Right cardiac atrium (tissue), 5 donors: ENCODE measurements around the gene KCNK18. TPM values are rescaled to one million over a fixed set of nuclear protein-coding genes. Genes with fewer than 3 reads are reported as not detected.
A peak's percentile ranks its signal among the peaks of the same experiment; 100 is the strongest.
"Not testable (repeated sequence)": the region's sequence is repeated elsewhere in the genome, so short reads cannot be mapped to it uniquely, and the experiment has no call there.

Experiments used
- ATAC-seq, 2 donors: fragments of 200-7000 bp; cut with Tn5 transposase; one replicate each; pipeline versions ENCODE4 v1.8.0 to v1.9.1; 2020; ENCODE audit warnings: moderate library complexity in 2 of 2, mild to moderate bottlenecking in 1 of 2
- DNase-seq, 3 donors: peaks; one replicate each; pipeline ENCODE4 v3.0.0-alpha.2; 2020
- H3K27ac ChIP-seq: one replicate; pipeline ENCODE4 v1.5.1; 2013; ENCODE audit warnings: mild to moderate bottlenecking, low read length, control low read depth, moderate library complexity
- H3K27me3 ChIP-seq: one replicate; pipeline ENCODE4 v1.6.1; 2013; ENCODE audit not compliant: control insufficient read depth, insufficient read depth
- H3K4me1 ChIP-seq: one replicate; pipeline ENCODE4 v1.6.1; 2013; ENCODE audit warnings: low read length; ENCODE audit not compliant: control insufficient read depth, insufficient read depth
- H3K4me3 ChIP-seq: one replicate; pipeline ENCODE4 v1.5.1; 2013; ENCODE audit warnings: low read length, control low read depth
- H3K9me3 ChIP-seq: one replicate; pipeline ENCODE4 v1.6.1; 2013; ENCODE audit warnings: low read length; ENCODE audit not compliant: control insufficient read depth
- WGBS: extraction: QIAGEN DNeasy Blood & Tissue Kit; methylation state at CpG from one replicate; pipeline ENCODE4 v1.1.7; 2013; 5-methylcytosine and 5-hydroxymethylcytosine counted together
- intact Hi-C, 4 donors: fragments of 100-400 bp; cut with DNase I; formaldehyde crosslinking; loops; one replicate each; pipeline versions ENCODE4 v1.11.0 to v1.14.0; 2022 to 2023
- polyA plus RNA-seq: library from polyadenylated mRNA; stranded (reverse); fragments of 200-250 nt; gene quantifications from one replicate; pipeline ENCODE4 v1.2.3, GENCODE V29; 2013
- total RNA-seq, 4 donors: library from RNA; stranded (reverse); fragmentation: NEBNext Ultra II Directional; extraction: Animal tissue kit (Norgen Biotek cat#: 25700); gene quantifications; one replicate each; pipeline ENCODE4 v1.2.1, GENCODE V29; 2021
- donor health status: healthy with polysubstance abuse.
- donor health status: DM: no; HTN: yes; CAD: no.
- donor health status: DM: no; HTN: no; CAD: no.
- donor health status: DM: no; HTN: yes; CAD: no; lungs with severe emphysema.
- donor health status: DM: yes; HTN: yes; CAD: no.

Gene KCNK18
- total and polyA plus RNA-seq, 5 donors: not detected

DNA sequence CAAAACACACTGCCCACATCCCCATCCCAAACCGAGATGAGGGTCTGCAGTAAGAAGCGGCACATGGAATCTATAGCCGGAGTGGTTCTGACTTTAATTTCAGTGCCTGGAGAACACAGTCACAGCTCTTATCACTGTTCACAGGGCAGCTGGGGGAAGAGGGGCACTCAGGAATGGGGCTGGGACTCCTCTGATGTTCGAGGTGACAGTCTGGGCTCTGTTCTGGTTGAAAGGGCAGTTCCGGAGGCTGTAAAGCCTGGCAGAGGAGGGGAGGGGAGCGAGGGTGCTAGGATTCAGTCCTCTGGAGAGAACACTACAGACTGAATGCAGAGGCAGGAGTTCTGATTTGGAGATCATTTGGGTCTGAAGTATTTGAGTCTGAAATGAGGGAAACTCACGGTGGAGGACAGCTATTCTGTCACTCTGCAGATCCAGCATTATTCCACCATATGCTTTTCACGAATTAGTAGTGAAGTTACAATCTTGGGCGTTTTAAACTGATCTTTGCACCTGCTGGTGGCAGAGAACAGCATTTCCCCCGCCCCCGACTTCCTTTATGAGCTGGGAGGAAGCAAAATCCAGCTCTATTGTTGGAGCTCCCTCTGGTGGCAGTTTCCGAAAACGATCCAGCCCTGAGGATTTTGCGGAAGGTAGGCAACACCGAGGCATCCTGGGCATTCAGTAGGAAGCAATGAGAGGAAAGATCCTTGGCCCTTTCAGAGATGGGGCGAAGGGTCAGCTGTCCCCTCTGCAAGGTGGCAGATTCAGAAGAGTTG is 22.7 kb upstream of the KCNK18 start:
- intact Hi-C loops: loop anchor here (2.0 to 10.0 kb wide), 4 partner anchors 376 to 490 kb away; no protein-coding TSS in a partner anchor
- Histone ChIP-seq H3K9me3 (no peaks in the 10 kb centered on the region), H3K27me3 (no peaks in the 10 kb centered on the region), H3K4me3 (peak overlapping the region; percentile 23), H3K4me1 (peaks cover 3% of the 10 kb centered on the region), H3K27ac (no peak overlapping the region)
- WGBS: 8% methylated on average over 16 of the region's 16 CpGs
- DNase-seq: peak; percentile 65 to 88 (median 82)
- peak; percentile 86 to 91 for ATAC-seq

DNA sequence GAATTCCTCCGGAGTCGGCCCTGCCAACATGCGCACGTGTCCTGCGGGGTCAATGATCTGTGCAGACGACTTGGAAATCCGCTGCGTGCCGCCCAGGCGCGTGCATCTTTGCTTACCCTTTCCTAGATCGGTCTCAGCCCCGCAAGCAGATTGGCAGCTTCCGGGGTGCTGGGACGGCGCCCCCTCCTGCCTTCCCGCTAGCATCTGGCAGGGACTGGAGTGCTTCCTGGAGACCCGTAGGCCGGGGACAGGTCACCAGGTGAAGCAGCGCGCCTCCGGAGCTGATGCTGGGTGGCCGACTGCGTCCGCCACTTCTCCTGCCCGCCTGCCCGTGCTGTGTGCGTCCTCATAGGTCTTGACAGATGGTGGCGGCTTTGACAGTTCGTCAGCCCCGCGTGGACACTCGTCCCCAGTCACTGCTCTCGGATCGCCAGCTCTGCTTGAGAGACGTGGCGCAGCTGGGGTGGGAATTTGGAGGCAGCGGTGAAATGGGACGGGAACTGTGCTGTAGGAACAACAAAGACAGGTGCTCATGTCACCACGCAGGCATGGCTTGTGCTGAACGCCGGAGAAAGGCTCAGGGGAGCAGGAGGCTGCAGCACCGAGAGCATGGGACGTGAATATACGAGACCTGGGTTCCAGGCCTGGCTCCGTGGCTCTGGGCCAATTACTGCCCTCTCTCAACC is 21.9 kb upstream of the KCNK18 start:
- 1% methylated on average over 46 of the region's 46 CpGs for WGBS
- Histone ChIP-seq H3K9me3 (no peaks in the 10 kb centered on the region), H3K27ac (no peak overlapping the region), H3K27me3 (no peaks in the 10 kb centered on the region), H3K4me3 (peak overlapping the region; percentile 23), H3K4me1 (peaks cover 3% of the 10 kb centered on the region)
- DNase-seq (peak; percentile 34 to 63 (median 61)), ATAC-seq (peak; percentile 44 to 50)
- intact Hi-C loops: loop anchor here (2.0 to 10.0 kb wide), 4 partner anchors 377 to 491 kb away; no protein-coding TSS in a partner anchor

DNA sequence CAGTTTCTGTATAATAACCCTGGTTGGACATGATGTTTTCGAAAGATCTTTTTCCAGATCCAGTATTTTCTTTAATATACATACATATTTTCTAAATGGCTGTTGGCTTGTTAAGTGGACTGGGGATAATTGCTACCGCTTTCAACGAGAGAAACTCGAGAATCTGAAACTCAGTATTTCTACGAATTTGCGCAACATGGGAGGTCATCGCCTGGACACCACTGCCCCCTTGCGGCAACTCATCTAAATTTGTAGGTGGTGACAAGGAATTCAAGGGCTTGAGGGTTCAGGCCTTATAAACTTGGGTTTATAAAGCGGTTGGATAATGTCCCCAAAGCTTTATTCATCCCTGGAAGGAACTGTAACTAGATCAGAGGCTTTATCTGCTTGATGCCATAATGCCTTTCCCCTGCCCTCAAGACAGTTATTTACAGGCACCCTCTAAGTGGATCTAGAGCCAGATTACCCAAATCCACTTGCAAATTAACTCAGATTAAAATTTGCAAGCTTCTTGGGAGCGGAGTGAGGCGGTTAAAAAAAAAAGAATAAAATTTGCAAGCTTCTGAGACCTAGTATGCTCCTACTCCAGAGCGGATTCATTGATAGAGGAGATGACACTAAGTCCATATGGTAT is 21.3 kb upstream of the KCNK18 start:
- DNase-seq (peak; percentile 76 to 90 (median 85)), ATAC-seq (peak; percentile 57 to 80)
- 18% methylated on average over 12 of the region's 12 CpGs for WGBS
- Histone ChIP-seq H3K4me3 (peak overlapping the region; percentile 23), H3K27ac (no peak overlapping the region), H3K27me3 (no peaks in the 10 kb centered on the region), H3K4me1 (peaks cover 3% of the 10 kb centered on the region), H3K9me3 (no peaks in the 10 kb centered on the region)
- intact Hi-C loops: loop anchor here (2.0 to 10.0 kb wide), 4 partner anchors 377 to 491 kb away; no protein-coding TSS in a partner anchor

DNA sequence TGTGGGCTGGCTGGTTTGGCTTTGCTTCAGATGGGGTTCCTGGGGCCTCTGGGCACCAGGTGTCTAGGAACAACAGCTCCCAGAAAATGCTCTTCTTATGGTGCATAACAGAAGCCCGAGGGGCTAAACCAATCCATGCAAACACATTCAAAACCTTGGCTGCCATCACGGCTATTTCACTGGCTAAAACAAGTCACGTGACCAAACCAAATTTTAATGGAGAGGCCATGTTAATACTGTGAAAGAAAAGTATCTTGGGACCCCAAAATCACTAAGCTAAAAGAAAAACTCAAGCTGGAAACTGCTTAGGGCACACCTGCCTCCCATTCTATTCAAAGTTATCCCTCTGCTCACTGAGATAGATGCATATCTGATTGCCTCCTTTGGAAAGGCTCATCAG is 19.1 kb upstream of the KCNK18 start:
- WGBS: 73% methylated on average over 3 of the region's 3 CpGs
- Histone ChIP-seq H3K4me3 (no peak overlapping the region), H3K4me1 (peaks cover 3% of the 10 kb centered on the region), H3K27me3 (no peaks in the 10 kb centered on the region), H3K9me3 (no peaks in the 10 kb centered on the region), H3K27ac (no peak overlapping the region)
- intact Hi-C loops: loop anchor here in 2 of 4 donors (5.0 to 10.0 kb wide), 2 partner anchors 381 to 493 kb away; no protein-coding TSS in a partner anchor
- ATAC-seq (no peak), DNase-seq (no peak)

GRCh38 chr10:117184296-117184695 is 13.0 kb upstream of the KCNK18 start:
- no peak for DNase-seq
- WGBS: 90% methylated on average over 10 of the region's 10 CpGs
- intact Hi-C loops: no loop called here
- no peaks in the 10 kb centered on the region for H3K9me3 ChIP-seq
- no peak overlapping the region for H3K27ac ChIP-seq
- no peak for ATAC-seq
- H3K27me3 ChIP-seq: no peaks in the 10 kb centered on the region
- no peak overlapping the region for H3K4me3 ChIP-seq
- no peaks in the 10 kb centered on the region for H3K4me1 ChIP-seq

- Histone ChIP-seq H3K27ac (no peak overlapping the region), H3K27me3 (no peaks in the 10 kb centered on the region), H3K4me1 (no peaks in the 10 kb centered on the region), H3K9me3 (no peaks in the 10 kb centered on the region), H3K4me3 (no peak overlapping the region)
- DNase-seq (no peak), ATAC-seq (no peak)
- WGBS: 86% methylated on average over 3 of the region's 3 CpGs
- intact Hi-C loops: no loop called here
Observed at GRCh38 chr10:117184821-117185220, 12.5 kb upstream of the KCNK18 start.

GRCh38 chr10:117185817-117186216 is 11.5 kb upstream of the KCNK18 start:
- ATAC-seq, H3K27me3 ChIP-seq, intact Hi-C loops, H3K4me3 ChIP-seq, H3K27ac ChIP-seq, H3K9me3 ChIP-seq, DNase-seq, H3K4me1 ChIP-seq: not testable (repeated sequence)
- 89% methylated on average over 4 of the region's 4 CpGs for WGBS

- H3K4me1 ChIP-seq: no peaks in the 10 kb centered on the region
- H3K9me3 ChIP-seq: no peaks in the 10 kb centered on the region
- ATAC-seq (no peak), DNase-seq (no peak)
- 68% methylated on average over 4 of the region's 4 CpGs for WGBS
- no peaks in the 10 kb centered on the region for H3K27me3 ChIP-seq
- H3K4me3 ChIP-seq: no peak overlapping the region
- H3K27ac ChIP-seq: no peak overlapping the region
- intact Hi-C loops: no loop called here
Observed at GRCh38 chr10:117186832-117187615, 10.3 kb upstream of the KCNK18 start.

GRCh38 chr10:117188371-117188770 is 8.9 kb upstream of the KCNK18 start:
- no peak overlapping the region for H3K4me3 ChIP-seq
- DNase-seq (no peak), ATAC-seq (no peak)
- intact Hi-C loops: no loop called here
- 65% methylated on average over 2 of the region's 2 CpGs for WGBS
- H3K9me3 ChIP-seq: no peaks in the 10 kb centered on the region
- no peaks in the 10 kb centered on the region for H3K27me3 ChIP-seq
- H3K27ac ChIP-seq: no peak overlapping the region
- no peaks in the 10 kb centered on the region for H3K4me1 ChIP-seq

DNA sequence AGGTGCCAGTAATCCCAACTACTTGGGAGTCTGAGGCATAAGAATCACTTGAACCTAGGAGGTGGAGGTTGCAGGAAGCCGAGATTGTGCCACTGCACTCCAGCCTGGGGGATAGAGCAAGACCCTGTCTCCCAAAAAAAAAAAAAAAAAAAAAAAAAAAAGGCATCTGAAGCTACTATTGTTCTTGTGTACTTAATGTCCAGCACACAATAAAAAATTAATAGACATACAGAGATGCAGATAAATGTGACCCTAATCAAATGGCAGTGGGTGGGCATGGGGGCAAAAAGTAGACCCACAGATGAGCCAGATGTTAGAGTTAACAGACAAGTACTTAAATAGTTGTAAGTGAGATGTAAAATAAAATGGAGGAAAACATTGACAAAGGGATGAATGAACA is 7.7 kb upstream of the KCNK18 start:
- DNase-seq (no peak), ATAC-seq (no peak)
- no peak overlapping the region for H3K4me3 ChIP-seq
- no peaks in the 10 kb centered on the region for H3K9me3 ChIP-seq
- no peaks in the 10 kb centered on the region for H3K4me1 ChIP-seq
- H3K27me3 ChIP-seq: peaks cover 4% of the 10 kb centered on the region
- intact Hi-C loops: no loop called here
- 59% methylated on average over 1 of the region's 1 CpG for WGBS
- H3K27ac ChIP-seq: no peak overlapping the region
